H9 (cell line): ENCODE measurements around the gene KLF6. TPM values are rescaled to one million over a fixed set of nuclear protein-coding genes. Genes with fewer than 3 reads are reported as not detected.

Experiments
- DNase-seq: peaks from one replicate; pipeline ENCODE4 v3.0.0-alpha.2; 2017
- H2AFZ ChIP-seq: one replicate; pipeline ENCODE4 v1.6.1; 2013; ENCODE audit warnings: mild to moderate bottlenecking, low read length, control low read depth, moderate library complexity
- H2AK5ac ChIP-seq: 2 replicates; pipeline ENCODE4 v1.6.1; 2013; ENCODE audit warnings: low read length, control low read depth, mixed read lengths; ENCODE audit not compliant: insufficient read length
- H2BK120ac ChIP-seq: one replicate; pipeline ENCODE4 v1.6.1; 2013; ENCODE audit warnings: low read depth, mild to moderate bottlenecking, low read length, control low read depth, inconsistent platforms; ENCODE audit not compliant: poor library complexity, severe bottlenecking
- H2BK12ac ChIP-seq: 2 replicates; pipeline ENCODE4 v1.6.1; 2013; ENCODE audit warnings: low read length, control low read depth, mixed read lengths, low read depth; ENCODE audit not compliant: insufficient read length
- H2BK15ac ChIP-seq: 2 replicates; pipeline ENCODE4 v1.6.1; 2013; ENCODE audit warnings: low read depth, low read length, control low read depth
- H2BK20ac ChIP-seq: one replicate; pipeline ENCODE4 v1.6.1; 2013; ENCODE audit warnings: low read depth, mild to moderate bottlenecking, low read length, control low read depth, inconsistent platforms; ENCODE audit not compliant: poor library complexity, severe bottlenecking
- H2BK5ac ChIP-seq: 2 replicates; pipeline ENCODE4 v1.6.1; 2013; ENCODE audit warnings: low read length, control low read depth, mixed read lengths; ENCODE audit not compliant: insufficient read length
- H3K14ac ChIP-seq: 2 replicates; pipeline ENCODE4 v1.6.1; 2013; ENCODE audit warnings: low read length, control low read depth; ENCODE audit not compliant: insufficient read depth
- H3K18ac ChIP-seq: 2 replicates; pipeline ENCODE4 v1.6.1; 2013; ENCODE audit warnings: low read depth, mild to moderate bottlenecking, mixed read lengths, low read length, control low read depth; ENCODE audit not compliant: insufficient read length
- H3K23ac ChIP-seq: 2 replicates; pipeline ENCODE4 v1.6.1; 2013; ENCODE audit warnings: low read length, control low read depth, mixed read lengths, low read depth; ENCODE audit not compliant: insufficient read length
- H3K23me2 ChIP-seq: 2 replicates; pipeline ENCODE4 v1.6.1; 2013; ENCODE audit warnings: low read depth, mild to moderate bottlenecking, mixed read lengths, low read length, control low read depth; ENCODE audit not compliant: insufficient read length, poor library complexity, severe bottlenecking
- H3K27ac ChIP-seq: 2 replicates; pipeline ENCODE4 v1.5.1; 2013; ENCODE audit warnings: low read length, control low read depth, mixed read lengths, low read depth; ENCODE audit not compliant: insufficient read length
- H3K27me3 ChIP-seq: 2 replicates; pipeline ENCODE4 v1.6.1; 2013; ENCODE audit warnings: low read length, control low read depth, inconsistent platforms; ENCODE audit not compliant: insufficient read depth
- H3K4ac ChIP-seq: 2 replicates; pipeline ENCODE4 v1.6.1; 2013; ENCODE audit warnings: low read depth, mild to moderate bottlenecking, control low read depth, inconsistent platforms, low read length, moderate library complexity
- H3K4me1 ChIP-seq: 2 replicates; pipeline ENCODE4 v1.6.1; 2013; ENCODE audit warnings: low read length, control low read depth, inconsistent platforms; ENCODE audit not compliant: insufficient read depth
- H3K4me2 ChIP-seq: 2 replicates; pipeline ENCODE4 v1.6.1; 2013; ENCODE audit warnings: low read length, control low read depth, mixed read lengths; ENCODE audit not compliant: insufficient read length, insufficient read depth
- H3K56ac ChIP-seq: 2 replicates; pipeline ENCODE4 v1.6.1; 2013; ENCODE audit warnings: low read depth, mild to moderate bottlenecking, mixed read lengths, low read length, control low read depth; ENCODE audit not compliant: insufficient read length
- H3K79me1 ChIP-seq: 2 replicates; pipeline ENCODE4 v1.6.1; 2013; ENCODE audit warnings: low read depth, mild to moderate bottlenecking, moderate library complexity, low read length, control low read depth, inconsistent platforms; ENCODE audit not compliant: insufficient read depth, poor library complexity, severe bottlenecking
- H3K79me2 ChIP-seq: 2 replicates; pipeline ENCODE4 v1.6.1; 2013; ENCODE audit warnings: low read length, control low read depth, inconsistent platforms; ENCODE audit not compliant: insufficient read depth
- H3K9ac ChIP-seq: 2 replicates; pipeline ENCODE4 v1.6.1; 2013; ENCODE audit warnings: low read length, control low read depth, mixed read lengths; ENCODE audit not compliant: insufficient read length; ENCODE audit errors: extremely low read depth
- H3K9me3 ChIP-seq: one replicate; pipeline ENCODE4 v1.6.1; 2013; ENCODE audit warnings: low read depth, low read length, inconsistent platforms; ENCODE audit not compliant: control insufficient read depth
- H3T11ph ChIP-seq: one replicate; pipeline ENCODE4 v1.6.1; 2013; ENCODE audit warnings: mild to moderate bottlenecking, low read length, control low read depth, inconsistent platforms
- H4K20me1 ChIP-seq: one replicate; pipeline ENCODE4 v1.6.1; 2013; ENCODE audit not compliant: control insufficient read depth, insufficient read length, insufficient read depth
- H4K5ac ChIP-seq: 2 replicates; pipeline ENCODE4 v1.6.1; 2013; ENCODE audit warnings: low read depth, mild to moderate bottlenecking, mixed read lengths, low read length, control low read depth; ENCODE audit not compliant: insufficient read length
- H4K8ac ChIP-seq: replicated peaks from 2 replicates; pipeline ENCODE4 v1.6.1; 2013; ENCODE audit warnings: low read length, control low read depth, mixed read lengths, low read depth; ENCODE audit not compliant: insufficient read length
- H4K91ac ChIP-seq: 2 replicates; pipeline ENCODE4 v1.6.1; 2013; ENCODE audit warnings: low read depth, mild to moderate bottlenecking, moderate library complexity, mixed read lengths, low read length, control low read depth; ENCODE audit not compliant: insufficient read length
- H3K27ac Mint-ChIP-seq, 3 experiments: 2 replicates in 2 of 3; 3 replicates in 1 of 3; pipeline ENCODE4 v1.8.0; 2020 to 2021; ENCODE audit warnings: mixed read lengths in 3 of 3, mild to moderate bottlenecking in 1 of 3, moderate library complexity in 1 of 3
- H3K27me3 Mint-ChIP-seq: 2 replicates; pipeline ENCODE4 v1.8.0; 2021; ENCODE audit warnings: low read depth, mild to moderate bottlenecking, moderate library complexity, mixed read lengths
- H3K36me3 Mint-ChIP-seq, 3 experiments: 2 replicates in 2 of 3; 3 replicates in 1 of 3; pipeline ENCODE4 v1.8.0; 2020 to 2021; ENCODE audit warnings: low read depth in 3 of 3, mixed read lengths in 3 of 3; ENCODE audit not compliant: insufficient read depth in 1 of 3
- H3K4me1 Mint-ChIP-seq, 2 experiments: 2 replicates each; pipeline ENCODE4 v1.8.0; 2020; ENCODE audit warnings: mixed read lengths in 2 of 2
- H3K4me3 Mint-ChIP-seq, 2 experiments: 2 replicates in 1 of 2; 3 replicates in 1 of 2; pipeline ENCODE4 v1.8.0; 2020 to 2021; ENCODE audit warnings: mild to moderate bottlenecking in 2 of 2, mixed read lengths in 2 of 2, moderate library complexity in 1 of 2
- H3K9me3 Mint-ChIP-seq, 2 experiments: 2 replicates in 1 of 2; 3 replicates in 1 of 2; pipeline ENCODE4 v1.8.0; 2020; ENCODE audit warnings: mild to moderate bottlenecking in 2 of 2, mixed read lengths in 2 of 2, moderate library complexity in 1 of 2
- WGBS: extraction: QIAGEN DNeasy Blood & Tissue Kit; methylation state at CpG from one replicate; pipeline ENCODE4 v1.1.7; 2013; ENCODE audit warnings: missing lambda C conversion rate, low lambda C conversion rate, mixed read lengths; ENCODE audit not compliant: insufficient read length; ENCODE audit errors: extremely low coverage; 5-methylcytosine and 5-hydroxymethylcytosine counted together
- total RNA-seq: library from RNA; stranded (reverse); gene quantifications from 2 replicates; pipeline ENCODE4 v1.2.1, GENCODE V29; 2021
- TF ChIP-seq, protein P1 (sequence below): fragments of 200-600 bp; sonication (generic); conservative IDR thresholded peaks from 3 replicates; pipeline ENCODE4 v1.8.0; 2021; ENCODE audit warnings: antibody characterized with exemption, mild to moderate bottlenecking

KLF6 gene
- total RNA-seq, 1 experiment from 2014 or later = 19.3 TPM

DNA sequence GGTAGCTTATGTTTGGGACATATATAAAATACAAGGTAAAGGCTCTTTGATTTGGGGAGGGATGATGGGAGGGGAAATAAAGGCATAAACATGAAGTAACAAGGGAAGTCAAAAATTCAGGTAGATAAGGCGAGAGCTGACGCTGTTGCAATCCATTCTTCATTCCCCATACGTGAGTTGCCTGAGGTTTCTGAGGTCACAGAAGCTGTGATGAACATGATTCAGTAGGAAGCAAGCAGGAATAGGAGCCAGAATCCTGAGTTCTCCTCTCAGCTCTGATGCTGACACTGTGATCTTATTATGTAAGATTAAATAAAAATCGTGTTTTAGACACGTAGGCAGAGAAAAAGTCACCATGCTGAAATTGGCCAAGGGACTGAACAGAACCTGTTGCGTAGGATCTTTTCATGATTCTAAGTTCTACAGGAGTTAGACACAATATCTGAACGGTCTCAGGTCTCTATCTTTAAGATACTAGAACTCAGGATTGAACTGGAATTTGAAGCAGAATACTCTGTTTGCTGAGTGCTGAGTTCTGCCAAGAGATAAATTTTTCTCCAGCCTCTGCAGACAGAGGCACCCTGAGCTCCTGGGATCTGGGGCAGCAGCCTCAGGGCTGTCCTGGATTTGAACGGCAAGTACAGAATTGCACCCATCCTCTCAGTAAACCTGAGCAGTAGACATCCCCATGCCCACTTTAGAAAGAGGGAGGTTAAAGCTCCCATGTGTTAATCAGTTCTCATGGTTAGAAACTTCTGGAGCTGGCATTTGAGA, 21.0 kb downstream of the KLF6 start:
- Histone ChIP-seq H3K23me2 (no peaks in the 10 kb centered on the region), H3K14ac (no peak overlapping the region), H3T11ph (no peak overlapping the region), H3K79me1 (no peaks in the 10 kb centered on the region), H4K5ac (no peak overlapping the region), H3K27ac (no peak overlapping the region), H3K9me3 (no peaks in the 10 kb centered on the region), H2BK15ac (no peak overlapping the region), H2AFZ (no peak overlapping the region), H4K91ac (no peak overlapping the region), H3K79me2 (no peaks in the 10 kb centered on the region), H3K4ac (no peak overlapping the region), H2BK12ac (no peak overlapping the region), H3K56ac (no peak overlapping the region), H2BK120ac (no peak overlapping the region), H3K4me1 (no peaks in the 10 kb centered on the region; the same call in 1 of the 2 replicates), H2BK5ac (no peak overlapping the region), H3K9ac (no peak overlapping the region), H4K8ac (no peak overlapping the region), H3K27me3 (0 out of 2 replicates have a peak, but pooled peaks cover 2% of the 10 kb centered on the region), H3K23ac (no peak overlapping the region), H4K20me1 (no peaks in the 10 kb centered on the region), H3K18ac (no peak overlapping the region), H2AK5ac (no peak overlapping the region), H2BK20ac (no peak overlapping the region), H3K4me2 (no peak overlapping the region)
- no CpG with 5 or more reads among the region's 8 CpGs for WGBS
- TF ChIP-seq, protein P1, sequence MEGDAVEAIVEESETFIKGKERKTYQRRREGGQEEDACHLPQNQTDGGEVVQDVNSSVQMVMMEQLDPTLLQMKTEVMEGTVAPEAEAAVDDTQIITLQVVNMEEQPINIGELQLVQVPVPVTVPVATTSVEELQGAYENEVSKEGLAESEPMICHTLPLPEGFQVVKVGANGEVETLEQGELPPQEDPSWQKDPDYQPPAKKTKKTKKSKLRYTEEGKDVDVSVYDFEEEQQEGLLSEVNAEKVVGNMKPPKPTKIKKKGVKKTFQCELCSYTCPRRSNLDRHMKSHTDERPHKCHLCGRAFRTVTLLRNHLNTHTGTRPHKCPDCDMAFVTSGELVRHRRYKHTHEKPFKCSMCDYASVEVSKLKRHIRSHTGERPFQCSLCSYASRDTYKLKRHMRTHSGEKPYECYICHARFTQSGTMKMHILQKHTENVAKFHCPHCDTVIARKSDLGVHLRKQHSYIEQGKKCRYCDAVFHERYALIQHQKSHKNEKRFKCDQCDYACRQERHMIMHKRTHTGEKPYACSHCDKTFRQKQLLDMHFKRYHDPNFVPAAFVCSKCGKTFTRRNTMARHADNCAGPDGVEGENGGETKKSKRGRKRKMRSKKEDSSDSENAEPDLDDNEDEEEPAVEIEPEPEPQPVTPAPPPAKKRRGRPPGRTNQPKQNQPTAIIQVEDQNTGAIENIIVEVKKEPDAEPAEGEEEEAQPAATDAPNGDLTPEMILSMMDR = no peak
- DNase-seq = no peak
- H3K4me3 Mint-ChIP-seq = no peak overlapping the region
- H3K36me3 Mint-ChIP-seq = no peaks in the 10 kb centered on the region
- peaks cover 17% of the 10 kb centered on the region for H3K27me3 Mint-ChIP-seq
- H3K4me1 Mint-ChIP-seq = peaks cover 32 to 41% of the 10 kb centered on the region in 2 experiments
- no peak overlapping the region for H3K27ac Mint-ChIP-seq
- no peaks in the 10 kb centered on the region; a peak in 1 of 5 replicates for H3K9me3 Mint-ChIP-seq
